Muscle of back (tissue), 13 donors: ENCODE data around the gene OLR1. TPM values are rescaled to one million over a fixed set of nuclear protein-coding genes. Genes with fewer than 3 reads are reported as not detected.
"Not testable (repeated sequence)": the region's sequence is repeated elsewhere in the genome, so short reads cannot be mapped to it uniquely, and the experiment has no call there.

Experiments used
- DNase-seq, 3 donors: peaks; one replicate each; pipeline versions ENCODE4 v3.0.0 to v3.0.0-alpha.2; 2013
- long read RNA-seq, 9 donors: transcript quantifications; one replicate each; lab custom pipeline, GENCODE V29; 2026
- polyA plus RNA-seq, 10 donors: library from polyadenylated mRNA; unstranded; fragments of 120-200 nt; gene quantifications; one replicate each; pipeline ENCODE4 v1.2.1, GENCODE V29; 2013; ENCODE audit not compliant: insufficient read length in 10 of 10

Gene OLR1
- polyA plus RNA-seq, result 1 to 10 TPM in 4 of 10 donors, under 1 TPM in 6; 0.17 to 1.6 (median 0.79) TPM
- long read RNA-seq, donor 1, result 0 reads
- long read RNA-seq, donor 2, result 0 reads
- long read RNA-seq, donor 3, result 0 reads
- long read RNA-seq, donor 4, result 0 reads
- long read RNA-seq, donor 5, result 0 reads
- long read RNA-seq, donor 6, result 0 reads
- long read RNA-seq, donor 7, result 0 reads
- long read RNA-seq, donor 8, result 0 reads
- long read RNA-seq, donor 9, result 0 reads

GRCh38 chr12:10171973-10172728 lies at the start of gene OLR1:
Gene OLR1, minus strand, starts transcription at chr12:10172132. Its CDS starts 55 bp downstream, at chr12:10172077.
- no peak for DNase-seq

- no peak for DNase-seq
Observed at GRCh38 chr12:10220398-10221077, 48.6 kb upstream of the OLR1 start.

DNA sequence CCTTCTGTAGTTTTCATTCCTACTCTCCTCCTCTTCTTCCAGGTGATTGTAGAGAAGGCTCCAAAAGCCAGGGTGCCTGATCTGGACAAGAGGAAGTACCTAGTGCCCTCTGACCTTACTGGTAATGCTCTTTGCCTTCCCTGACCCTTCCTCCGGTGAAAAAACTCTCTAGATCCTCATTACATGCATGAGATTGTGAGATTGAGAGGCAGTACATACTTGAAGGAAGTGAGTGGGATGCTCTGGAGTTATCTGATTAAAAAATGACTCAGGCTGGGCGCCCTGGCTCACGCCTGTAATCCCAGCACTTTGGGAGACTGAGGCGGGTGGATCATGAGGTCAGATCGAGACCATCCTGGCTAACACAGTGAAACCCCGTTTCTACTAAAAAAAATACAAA lies 46.1 kb upstream of the OLR1 start:
- no peak for DNase-seq

DNA sequence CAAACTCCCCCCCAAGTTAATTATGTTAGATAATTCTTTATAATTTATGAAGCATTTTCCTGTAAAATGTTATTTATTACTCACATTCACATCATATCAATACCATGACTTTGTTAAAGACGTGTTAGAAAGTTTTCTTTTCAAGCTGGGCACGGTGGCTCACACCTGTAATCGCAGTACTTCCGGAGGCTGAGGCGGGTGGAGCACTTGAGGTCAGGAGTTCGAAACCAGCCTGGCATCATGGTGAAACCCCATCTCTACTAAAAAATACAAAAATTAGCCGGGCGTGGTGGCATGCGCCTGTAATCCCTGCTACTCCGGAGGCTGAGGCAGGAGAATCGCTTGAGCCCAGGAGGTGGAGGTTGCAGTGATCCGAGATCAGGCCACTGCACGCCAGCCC lies 44.0 kb upstream of the OLR1 start:
- not testable (repeated sequence) for DNase-seq

- DNase-seq, result no peak
Observed at GRCh38 chr12:10215436-10215835, 43.5 kb upstream of the OLR1 start.

GRCh38 chr12:10214895-10215267 lies 42.9 kb upstream of the OLR1 start:
- DNase-seq, result no peak

- peak in 1 of 3 donors; percentile 34 for DNase-seq
Observed at GRCh38 chr12:10214136-10214894, 42.4 kb upstream of the OLR1 start.

DNA sequence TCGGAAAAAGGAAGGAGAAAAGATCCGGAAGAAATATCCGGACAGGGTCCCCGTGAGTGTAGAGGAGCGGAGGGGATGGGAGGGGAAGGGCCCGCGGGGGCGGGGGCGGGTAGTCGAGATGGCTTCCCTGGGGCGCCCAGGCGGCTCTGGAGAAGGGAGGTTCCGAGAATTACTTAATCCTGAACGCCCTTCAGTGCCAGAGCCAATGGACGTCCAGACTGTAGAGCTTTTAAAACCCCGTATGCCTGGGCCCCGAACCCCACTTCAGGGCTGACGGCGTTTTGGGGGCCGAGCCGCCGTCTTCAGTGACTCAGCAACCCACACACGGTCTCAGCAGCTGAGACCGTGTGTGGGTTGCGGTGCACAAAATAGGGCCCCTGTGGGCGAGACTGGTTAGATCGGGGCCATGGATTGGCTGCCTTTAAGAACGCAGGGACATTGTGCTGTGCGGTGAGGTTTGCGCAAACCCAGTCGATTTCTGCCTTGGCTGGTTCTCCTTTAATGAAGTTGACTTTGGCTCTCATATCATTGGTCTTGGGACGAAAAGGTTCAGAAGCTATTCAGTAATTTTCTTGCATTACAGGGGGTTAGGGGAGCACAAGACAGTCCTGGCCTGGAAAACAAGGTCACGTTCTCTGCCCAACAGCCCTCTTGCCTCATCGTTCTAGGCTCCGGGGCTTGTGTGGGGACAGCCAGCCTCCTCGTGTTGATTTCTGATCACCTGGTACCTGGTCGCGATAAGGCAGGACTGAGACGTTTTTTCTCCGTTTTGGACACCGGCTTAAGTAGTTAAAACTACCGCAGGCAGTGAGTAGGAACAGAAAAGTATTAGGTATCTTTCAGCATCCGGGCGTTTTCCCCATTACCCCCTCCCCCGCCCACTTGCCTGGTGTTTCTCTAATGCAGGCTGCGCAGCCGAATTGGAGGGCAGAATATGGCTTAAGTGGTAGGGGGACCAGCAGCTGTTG lies 41.5 kb upstream of the OLR1 start:
- peak; percentile 56 to 89 (median 75) for DNase-seq

DNA sequence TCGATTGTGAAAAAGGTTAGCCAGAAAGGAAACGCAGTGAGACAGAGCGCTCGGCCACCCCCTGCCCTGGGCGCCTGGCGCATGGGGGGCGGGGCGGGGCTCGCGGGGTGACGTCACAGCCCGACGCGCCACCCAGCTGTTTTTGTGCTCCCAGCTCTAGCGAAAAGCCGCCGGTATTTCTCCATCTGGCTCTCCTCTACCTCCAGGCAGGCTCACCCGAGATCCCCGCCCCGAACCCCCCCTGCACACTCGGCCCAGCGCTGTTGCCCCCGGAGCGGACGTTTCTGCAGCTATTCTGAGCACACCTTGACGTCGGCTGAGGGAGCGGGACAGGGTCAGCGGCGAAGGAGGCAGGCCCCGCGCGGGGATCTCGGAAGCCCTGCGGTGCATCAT lies 40.8 kb upstream of the OLR1 start, which contains the start of gene GABARAPL1:
GABARAPL1 (plus strand) TSS at position 139 of the 393 bp plus-strand sequence; CDS start at position 392, 253 bp downstream.
- DNase-seq, result peak; percentile 80 to 93 (median 85)

GRCh38 chr12:10211940-10212738 lies 40.2 kb upstream of the OLR1 start:
- peak; percentile 93 to 98 (median 97) for DNase-seq

- no peak for DNase-seq
Observed at GRCh38 chr12:10211101-10211939, 39.4 kb upstream of the OLR1 start.

- no peak for DNase-seq
Observed at GRCh38 chr12:10210225-10210624, 38.3 kb upstream of the OLR1 start.

- DNase-seq, result no peak
Observed at GRCh38 chr12:10207136-10207535, 35.2 kb upstream of the OLR1 start.

- DNase-seq, result no peak
Observed at GRCh38 chr12:10205220-10205807, 33.4 kb upstream of the OLR1 start.

DNA sequence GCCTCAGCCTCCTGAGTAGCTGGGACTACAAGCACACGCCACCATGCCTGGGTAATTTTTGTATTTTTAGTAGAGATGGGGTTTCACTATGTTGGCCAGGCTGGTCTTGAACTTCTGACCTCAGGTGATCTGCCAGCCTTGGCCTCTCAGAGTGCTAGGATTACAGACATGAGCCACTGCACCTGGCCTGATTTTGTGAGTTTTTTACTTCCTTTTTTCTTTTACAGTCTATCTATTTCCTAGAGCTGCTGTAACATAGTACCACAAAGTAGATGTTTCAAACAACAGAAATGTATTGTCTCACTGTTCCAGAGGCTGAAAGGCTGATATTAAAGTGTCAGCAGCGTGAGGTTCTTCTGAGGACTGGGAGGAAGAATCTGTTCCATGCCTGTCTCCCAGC lies 32.6 kb upstream of the OLR1 start:
- not testable (repeated sequence) for DNase-seq

DNA sequence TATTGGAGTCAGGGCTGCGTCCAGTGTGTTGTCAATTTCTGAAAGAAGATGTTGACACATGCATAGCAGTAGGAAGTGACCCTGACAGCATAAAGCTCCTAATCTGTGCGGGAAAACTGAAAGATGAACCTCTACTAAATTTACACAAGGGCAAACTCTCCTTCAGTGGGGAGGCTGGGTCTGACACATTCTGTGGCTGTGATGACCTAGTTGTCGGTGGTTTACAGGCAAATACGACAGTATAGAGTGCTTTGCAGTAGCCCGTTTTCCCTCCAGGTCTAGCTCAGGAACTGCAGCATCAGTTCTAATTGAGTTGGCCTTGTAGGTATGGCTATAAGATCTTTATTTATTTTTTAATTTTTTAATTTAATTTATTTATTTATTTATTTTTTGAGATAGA lies 25.9 kb upstream of the OLR1 start:
- no peak for DNase-seq

GRCh38 chr12:10196210-10196609 lies 24.3 kb upstream of the OLR1 start:
- DNase-seq, result no peak

GRCh38 chr12:10194160-10194670 lies 22.3 kb upstream of the OLR1 start:
- DNase-seq, result no peak
